K562 (cell line): Measurements from ENCODE around the gene KIAA0825. TPM values are rescaled to one million over a fixed set of nuclear protein-coding genes. Genes with fewer than 3 reads are reported as not detected.

Experiments
- ATAC-seq: fragments of 200-7000 bp; cut with Tn5 transposase; 3 replicates; pipeline ENCODE4 v1.9.1; 2020; ENCODE audit warnings: moderate library complexity
- BruUV-seq: library from RNA; stranded (reverse); fragments of 400-500 nt; replicated peaks from 2 replicates; lab custom pipeline; 2021; lab: Mats Ljungman, UMichigan
- CTCF ChIA-PET: fragments of 300-600 bp; formaldehyde crosslinking; extraction: SDS; loops from one replicate; lab custom pipeline; 2021; ENCODE audit warnings: low intra/inter-chr PET ratio; lab: Yijun Ruan, JAX
- POLR2A ChIA-PET: fragments of 300-600, 350-650 bp; sonication (Branson Sonifier 250); formaldehyde crosslinking; extraction: SDS; loops from one replicate; lab custom pipeline; 2021; ENCODE audit warnings: antibody characterized with exemption, inconsistent platforms; lab: Yijun Ruan, JAX
- DNase-seq, 4 experiments: peaks; one replicate each; pipeline versions ENCODE4 v3.0.0 to v3.0.0-alpha.2; 2011 to 2018; ENCODE audit warnings: low spot score in 3 of 4, mixed read lengths in 3 of 4; ENCODE audit errors: extremely low read depth in 1 of 4
- FAIRE-seq: peaks from 2 replicates; lab custom pipeline; 2011; peaks lifted over from hg19 to GRCh38; lab: Jason Lieb, UNC
- H2AFZ ChIP-seq: 2 replicates; pipeline ENCODE4 v1.6.0; 2011; ENCODE audit warnings: low read depth, low read length, control low read depth, inconsistent platforms
- H3K27ac ChIP-seq: fragments of 200-600 bp; 3 replicates; pipeline ENCODE4 v1.8.0; 2011; ENCODE audit warnings: low read depth, mild to moderate bottlenecking, control low read depth, inconsistent platforms, low read length, moderate library complexity, mixed read lengths; ENCODE audit errors: extremely low read depth
- H3K27me3 ChIP-seq, 2 experiments: fragments of 300-600 bp in 1 of 2; 2 replicates in 1 of 2; 3 replicates in 1 of 2; pipeline versions ENCODE4 v1.6.0 to v1.8.0; 2011; ENCODE audit warnings: inconsistent platforms in 2 of 2, low read length in 2 of 2, mild to moderate bottlenecking in 1 of 2, mixed read lengths in 1 of 2, moderate library complexity in 1 of 2; ENCODE audit not compliant: control insufficient read depth in 2 of 2, insufficient read depth in 2 of 2
- H3K36me3 ChIP-seq: fragments of 300-600 bp; 3 replicates; pipeline ENCODE4 v1.8.0; 2011; ENCODE audit warnings: mild to moderate bottlenecking, low read length, inconsistent platforms; ENCODE audit not compliant: control insufficient read depth, insufficient read depth
- H3K4me1 ChIP-seq, 2 experiments: fragments of 200-600 bp in 1 of 2; replicated peaks in 1 of 2; 2 replicates in 1 of 2; 3 replicates in 1 of 2; pipeline versions ENCODE4 v1.5.1 to v1.8.0; 2011; ENCODE audit warnings: inconsistent platforms in 2 of 2, low read length in 2 of 2, mild to moderate bottlenecking in 1 of 2, mixed read lengths in 1 of 2, moderate library complexity in 1 of 2; ENCODE audit not compliant: control insufficient read depth in 2 of 2, insufficient read depth in 2 of 2
- H3K4me2 ChIP-seq: 2 replicates; pipeline ENCODE4 v1.6.1; 2011; ENCODE audit warnings: low read length, control low read depth, inconsistent platforms, mixed read lengths; ENCODE audit not compliant: insufficient read depth
- H3K4me3 ChIP-seq: fragments of 200-600 bp; sonication (generic), shearing (Covaris generic); 2 replicates; pipeline ENCODE4 v1.5.1; 2016; ENCODE audit warnings: control low read depth, inconsistent platforms
- H3K79me2 ChIP-seq: fragments of 200-600 bp; 3 replicates; pipeline ENCODE4 v1.8.0; 2011; ENCODE audit warnings: low read length, inconsistent platforms; ENCODE audit not compliant: control insufficient read depth, insufficient read depth
- H3K9ac ChIP-seq, 2 experiments: 2 replicates each; pipeline versions ENCODE4 v1.6.0 to v1.6.1; 2011; ENCODE audit warnings: low read depth in 2 of 2, low read length in 2 of 2, control low read depth in 1 of 2, inconsistent platforms in 1 of 2, mild to moderate bottlenecking in 1 of 2, mixed read lengths in 1 of 2; ENCODE audit not compliant: insufficient read depth in 1 of 2
- H3K9me1 ChIP-seq: one replicate; pipeline ENCODE4 v1.6.0; 2011; ENCODE audit warnings: inconsistent platforms, mild to moderate bottlenecking, low read length, moderate library complexity; ENCODE audit not compliant: control insufficient read depth, insufficient read depth
- H3K9me3 ChIP-seq: replicated peaks from 2 replicates; pipeline ENCODE4 v1.5.1; 2011; ENCODE audit warnings: low read depth, low read length, inconsistent platforms; ENCODE audit not compliant: control insufficient read depth, insufficient read depth
- H4K20me1 ChIP-seq: replicated peaks from 2 replicates; pipeline ENCODE4 v1.6.1; 2011; ENCODE audit warnings: low read length, inconsistent platforms, mixed read lengths; ENCODE audit not compliant: control insufficient read depth, insufficient read depth
- BHLHE40 ChIP-seq: IDR thresholded peaks from 2 replicates; pipeline ENCODE4 v1.6.1; 2011; ENCODE audit warnings: low read length, improper control_type of control experiment
- CCAR2 ChIP-seq: fragments of 200-400 bp; formaldehyde crosslinking; IDR thresholded peaks from 2 replicates; pipeline ENCODE4 v1.6.1; 2017; ENCODE audit warnings: mild to moderate bottlenecking, low read depth, low read length
- ESRRB ChIP-seq: fragments of 250-450 bp; sonication (Bioruptor Pico); IDR thresholded peaks from 2 replicates; pipeline ENCODE4 v1.5.0; 2020; ENCODE audit warnings: mild to moderate bottlenecking, moderate library complexity, borderline replicate concordance
- GABPB1 ChIP-seq: sonication (generic); formaldehyde crosslinking; IDR thresholded peaks from 2 replicates; pipeline ENCODE4 v1.8.0; 2022; ENCODE audit warnings: mild to moderate bottlenecking, missing genetic modification reagents
- KDM2B ChIP-seq: fragments of 250-450 bp; sonication (Bioruptor Pico); IDR thresholded peaks from 2 replicates; pipeline ENCODE4 v1.8.0; 2021; ENCODE audit warnings: mild to moderate bottlenecking, moderate library complexity
- POLR2B ChIP-seq: fragments of 450-650 bp; IDR thresholded peaks from 2 replicates; pipeline ENCODE4 v1.6.1; 2018; ENCODE audit warnings: low read depth; ENCODE audit not compliant: partially characterized antibody
- TSHZ1 ChIP-seq: fragments of 250-450 bp; sonication (Bioruptor Pico); IDR thresholded peaks from 2 replicates; pipeline ENCODE4 v1.4.0; 2020; ENCODE audit warnings: mild to moderate bottlenecking, moderate library complexity
- ZNF197 ChIP-seq: fragments of 200-800 bp; sonication (Bioruptor generic); IDR thresholded peaks from 2 replicates; pipeline ENCODE4 v1.6.1; 2016; ENCODE audit warnings: low read depth, missing genetic modification characterization, missing compliant biosample characterization
- ZNF239 ChIP-seq: fragments of 250-450 bp; sonication (Bioruptor Pico); IDR thresholded peaks from 2 replicates; pipeline ENCODE4 v1.4.0; 2020; ENCODE audit warnings: mild to moderate bottlenecking
- ZNF586 ChIP-seq: fragments of 450-650 bp; formaldehyde crosslinking; conservative IDR thresholded peaks from 2 replicates; pipeline ENCODE4 v1.4.0; 2020; ENCODE audit warnings: mild to moderate bottlenecking, moderate library complexity
- WGBS: fragments of 100-300 bp; shearing (Covaris generic); methylation state at CpG from one replicate; pipeline ENCODE4 v1.1.6; 2016; ENCODE audit warnings: low coverage, mixed read lengths; ENCODE audit not compliant: insufficient coverage; ENCODE audit errors: missing lambda C conversion rate; 5-methylcytosine and 5-hydroxymethylcytosine counted together
- in situ Hi-C: fragments of 300-500 bp; cut with MboI; formaldehyde crosslinking; loops from 4 replicates; pipeline ENCODE4 v1.15.0; 2018; ENCODE audit warnings: inconsistent platforms, mixed read lengths
- intact Hi-C: fragments of 100-400 bp; cut with micrococcal nuclease; formaldehyde crosslinking; loops from 2 replicates; pipeline ENCODE4 v1.14.2; 2022
- polyA plus RNA-seq, 8 experiments: library from polyadenylated mRNA; depleted of rRNA in 4 of 8; stranded (reverse) in 5 of 8; unstranded in 3 of 8; fragments of >200 nt; fragmentation: Nextera tagmentation in 2 of 8; fragmentation: Illumina TruSeq in 1 of 8; extraction: Ambion mirVana in 2 of 8; extraction: Trizol in 1 of 8; gene quantifications; 2 replicates each; pipeline versions ENCODE4 v1.2.1 to v1.2.3, GENCODE V29; 2011 to 2014; ENCODE audit warnings: inconsistent platforms in 1 of 8, missing spikeins in 1 of 8
- total RNA-seq, 7 experiments: library from RNA; depleted of rRNA in 6 of 7; stranded (reverse); fragments of >200 nt in 6 of 7; fragmentation: Illumina TruSeq in 2 of 7; extraction: Trizol in 2 of 7; gene quantifications; 2 replicates each; pipeline versions ENCODE4 v1.2.1 to v1.2.3, GENCODE V29; 2011 to 2021; ENCODE audit warnings: low replicate concordance in 1 of 7
- TF ChIP-seq, protein P1 (sequence below): fragments of 250-450 bp; sonication (Bioruptor Pico); IDR thresholded peaks from 2 replicates; pipeline ENCODE4 v1.8.0; 2022; ENCODE audit warnings: moderate library complexity, mild to moderate bottlenecking, inconsistent platforms

KIAA0825 gene
- total and polyA plus RNA-seq, 9 of the 15 experiments (the other 6 are each of a cell fraction or from before 2014, with no cell fraction given): 0.05 to 0.36 (median 0.16) TPM; not detected in 1

DNA sequence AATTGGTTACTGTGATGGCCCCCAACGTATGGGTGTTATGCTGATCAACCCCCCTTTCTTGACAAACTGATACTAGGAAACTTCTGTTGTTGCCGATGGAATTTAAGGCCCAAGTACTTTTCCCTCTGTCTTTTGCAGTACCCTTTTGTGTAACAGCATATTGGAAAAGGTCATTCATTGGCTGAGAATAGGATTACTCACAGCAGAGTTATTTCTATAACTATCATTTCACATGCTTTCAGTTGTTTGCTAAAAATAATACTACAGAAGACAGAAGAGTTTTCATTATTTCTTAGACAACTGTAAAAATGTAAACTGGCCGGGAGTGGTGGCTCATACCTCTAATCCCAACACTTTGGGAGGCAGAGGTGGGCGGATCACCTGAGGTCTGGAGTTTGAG, 329.5 kb downstream of the KIAA0825 start:
- FAIRE-seq: no peak
- no peak for ATAC-seq
- Histone ChIP-seq H3K36me3 (no peaks in the 10 kb centered on the region), H3K9ac (no peak overlapping the region), H3K4me2 (no peak overlapping the region), H3K79me2 (no peaks in the 10 kb centered on the region), H2AFZ (no peak overlapping the region), H3K9me1 (no peaks in the 10 kb centered on the region), H3K4me3 (no peak overlapping the region), H4K20me1 (no peaks in the 10 kb centered on the region), H3K4me1 (no peaks in the 10 kb centered on the region), H3K27me3 (no peaks in the 10 kb centered on the region), H3K9me3 (no peaks in the 10 kb centered on the region), H3K27ac (no peak overlapping the region)
- ChIA-PET CTCF (no interaction called here), POLR2A (no interaction called here)
- in situ Hi-C loops: no loop called here
- WGBS: 8% methylated on average over 4 of the region's 4 CpGs
- BruUV-seq: no TSS peak
- no peak for DNase-seq
- TF ChIP-seq CCAR2 (no peak), ZNF239 (CRISPR knock-in tag) (no peak), ESRRB (CRISPR knock-in tag) (no peak), GABPB1 (CRISPR knock-in tag) (no peak), KDM2B (CRISPR knock-in tag) (no peak), BHLHE40 (no peak)
- TF ChIP-seq, protein P1, sequence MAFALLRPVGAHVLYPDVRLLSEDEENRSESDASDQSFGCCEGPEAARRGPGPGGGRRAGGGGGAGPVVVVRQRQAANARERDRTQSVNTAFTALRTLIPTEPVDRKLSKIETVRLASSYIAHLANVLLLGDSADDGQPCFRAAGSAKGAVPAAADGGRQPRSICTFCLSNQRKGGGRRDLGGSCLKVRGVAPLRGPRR (CRISPR knock-in tag): no peak
- intact Hi-C loops: no loop called here

DNA sequence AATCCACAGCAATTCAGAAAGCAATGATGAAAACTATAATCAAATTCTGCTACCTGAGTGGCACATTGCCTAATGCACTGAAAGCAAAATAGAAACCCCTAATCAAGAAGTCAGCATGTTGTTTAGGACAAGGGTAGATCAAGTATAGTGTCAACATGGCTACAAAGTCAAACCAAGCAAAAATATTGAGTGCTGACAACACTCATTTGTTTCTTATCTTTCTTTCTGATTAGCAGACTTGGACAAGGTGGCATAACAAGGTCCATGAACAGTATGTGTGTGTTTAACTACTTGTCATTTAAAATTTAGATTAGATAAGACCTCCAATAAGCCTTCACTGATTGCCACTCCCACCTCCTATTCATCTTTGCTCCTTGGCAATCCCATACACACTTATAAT, 332.4 kb downstream of the KIAA0825 start:
- intact Hi-C loops: no loop called here
- Histone ChIP-seq H3K9me1 (no peaks in the 10 kb centered on the region), H4K20me1 (no peaks in the 10 kb centered on the region), H3K27ac (no peak overlapping the region), H3K36me3 (no peaks in the 10 kb centered on the region), H3K4me1 (no peaks in the 10 kb centered on the region), H3K4me3 (no peak overlapping the region), H3K27me3 (no peaks in the 10 kb centered on the region), H3K79me2 (no peaks in the 10 kb centered on the region), H2AFZ (no peak overlapping the region), H3K9me3 (no peaks in the 10 kb centered on the region), H3K9ac (no peak overlapping the region), H3K4me2 (no peak overlapping the region)
- no peak for DNase-seq
- in situ Hi-C loops: no loop called here
- ATAC-seq: no peak
- BruUV-seq: no TSS peak
- FAIRE-seq: no peak
- ChIA-PET CTCF (no interaction called here), POLR2A (no interaction called here)
- TF ChIP-seq ZNF586 (no peak), ZNF197 (no peak), TSHZ1 (CRISPR knock-in tag) (no peak), POLR2B (no peak)
